ENCODE measurements around the gene GJB4. TPM values are rescaled to one million over a fixed set of nuclear protein-coding genes. Genes with fewer than 3 reads are reported as not detected.
A peak's percentile ranks its signal among the peaks of the same experiment; 100 is the strongest.

The GJB4 gene
- not detected for total RNA-seq
- not detected for polyA plus RNA-seq

DNA sequence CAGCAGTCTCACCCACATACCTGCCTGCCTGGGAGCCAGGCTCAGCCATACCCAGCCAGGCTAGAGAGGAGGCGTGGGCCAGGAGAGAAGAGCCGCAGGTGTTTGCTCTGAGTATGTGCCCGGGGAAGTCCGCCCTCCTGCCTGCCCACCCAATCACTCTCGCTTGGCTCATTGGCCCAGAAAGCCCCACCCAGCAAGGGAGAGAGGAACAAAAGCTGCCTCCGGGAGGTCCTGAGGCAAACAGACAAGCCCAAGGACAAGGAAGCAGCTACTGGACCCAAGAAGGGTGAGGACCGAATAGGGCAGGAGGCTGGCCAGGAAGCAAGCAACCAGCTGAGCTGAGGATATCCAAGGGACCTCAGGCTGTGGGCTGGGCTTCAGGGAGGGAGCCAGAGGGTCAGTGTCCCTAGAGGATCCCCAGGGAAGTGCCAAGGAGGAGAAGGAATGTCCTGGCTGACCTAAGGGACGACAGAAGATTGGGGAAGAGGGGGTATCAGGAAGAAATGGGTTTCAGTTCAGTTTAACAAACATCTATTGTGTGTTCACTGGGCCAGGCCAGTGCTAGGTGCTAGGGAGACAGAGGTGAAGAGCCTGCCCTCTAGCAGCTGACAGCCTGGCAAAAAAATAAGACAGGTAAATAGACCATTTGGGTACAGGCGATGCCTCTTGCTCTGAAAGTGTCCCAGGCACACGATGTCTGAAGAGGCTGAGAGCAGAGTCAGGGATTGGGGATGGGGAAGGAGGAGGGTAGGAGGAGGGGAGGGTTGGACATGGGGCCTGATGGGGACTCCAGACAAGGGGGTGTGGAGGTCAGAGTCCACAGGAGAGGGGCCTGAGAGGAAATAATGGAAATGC lies at the start of gene GJB4:
Gene GJB4, plus strand, starts transcription at position 238 of the 855 bp plus-strand sequence. CDS start 1,515 bp downstream, outside the sequence.
- no peaks in the 10 kb centered on the region for H3K27me3 ChIP-seq (ENCODE audit: control insufficient read depth, insufficient read depth, low read length)
- Mint-ChIP-seq H3K27ac (no peak within 1 kb of the TSS), H3K9me3 (no peaks in the 10 kb centered on the region), H3K36me3 (no peaks in the 10 kb centered on the region), H3K4me1 (no peaks in the 10 kb centered on the region), H3K27me3 (peaks cover 11% of the 10 kb centered on the region), H3K4me3 (no peak within 1 kb of the TSS)
- no peaks in the 10 kb centered on the region for H3K9me3 ChIP-seq (ENCODE audit: control insufficient read depth in 2 of 2, low read length in 2 of 2)
- ATAC-seq (ENCODE audit: low read depth in 2 of 2) (no peak), DNase-seq (no peak)
- no peaks in the 10 kb centered on the region for H3K36me3 ChIP-seq (ENCODE audit: control insufficient read depth, insufficient read depth, low read length)
- H3K4me3 ChIP-seq (ENCODE audit: low read depth, low read length), result no peak within 1 kb of the TSS
- H3K27ac ChIP-seq (ENCODE audit: insufficient read depth, low read length, poor library complexity, severe bottlenecking), result no peak within 1 kb of the TSS
- H3K4me1 ChIP-seq (ENCODE audit: control insufficient read depth, insufficient read depth, low read length, poor library complexity, severe bottlenecking), result no peaks in the 10 kb centered on the region

DNA sequence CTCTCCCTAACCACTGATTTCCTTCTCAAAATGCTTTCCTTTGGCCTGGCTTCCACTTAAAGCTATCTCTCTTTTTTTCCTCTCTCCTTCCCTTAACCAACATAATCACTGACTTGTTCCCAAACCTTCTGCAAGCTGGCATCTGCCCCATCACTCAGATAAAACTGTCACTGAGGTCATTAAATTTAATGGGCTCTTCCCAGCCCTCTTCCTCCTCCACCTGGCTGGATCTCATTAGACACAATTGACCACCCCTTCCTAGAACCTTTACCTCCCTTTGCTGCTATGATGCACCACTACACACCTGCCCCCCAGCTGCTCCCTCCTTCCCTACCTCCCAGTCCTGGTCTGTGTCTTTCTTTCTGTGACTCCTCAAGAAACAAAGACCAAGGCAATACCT lies 48.7 kb upstream of the GJB4 start:
- ATAC-seq (ENCODE audit: low read depth in 2 of 2) (no peak), DNase-seq (no peak)
- no peaks in the 10 kb centered on the region for H3K9me3 Mint-ChIP-seq
- H3K4me1 Mint-ChIP-seq, result peaks cover 0 to 4% (median 0%) of the 10 kb centered on the region in 4 donors
- H3K4me3 ChIP-seq (ENCODE audit: low read depth, low read length), result no peak overlapping the region
- H3K9me3 ChIP-seq (ENCODE audit: control insufficient read depth in 2 of 2, low read length in 2 of 2), result no peaks in the 10 kb centered on the region
- peak overlapping the region in 1 of 3 donors; percentile 10 for H3K27ac Mint-ChIP-seq
- H3K27ac ChIP-seq (ENCODE audit: insufficient read depth, low read length, poor library complexity, severe bottlenecking), result no peak overlapping the region
- peaks cover 6% of the 10 kb centered on the region for H3K27me3 Mint-ChIP-seq
- H3K36me3 Mint-ChIP-seq, result no peaks in the 10 kb centered on the region
- no peaks in the 10 kb centered on the region for H3K27me3 ChIP-seq (ENCODE audit: control insufficient read depth, insufficient read depth, low read length)
- H3K36me3 ChIP-seq (ENCODE audit: control insufficient read depth, insufficient read depth, low read length), result no peaks in the 10 kb centered on the region
- no peaks in the 10 kb centered on the region for H3K4me1 ChIP-seq (ENCODE audit: control insufficient read depth, insufficient read depth, low read length, poor library complexity, severe bottlenecking)
- no peak overlapping the region for H3K4me3 Mint-ChIP-seq

DNA sequence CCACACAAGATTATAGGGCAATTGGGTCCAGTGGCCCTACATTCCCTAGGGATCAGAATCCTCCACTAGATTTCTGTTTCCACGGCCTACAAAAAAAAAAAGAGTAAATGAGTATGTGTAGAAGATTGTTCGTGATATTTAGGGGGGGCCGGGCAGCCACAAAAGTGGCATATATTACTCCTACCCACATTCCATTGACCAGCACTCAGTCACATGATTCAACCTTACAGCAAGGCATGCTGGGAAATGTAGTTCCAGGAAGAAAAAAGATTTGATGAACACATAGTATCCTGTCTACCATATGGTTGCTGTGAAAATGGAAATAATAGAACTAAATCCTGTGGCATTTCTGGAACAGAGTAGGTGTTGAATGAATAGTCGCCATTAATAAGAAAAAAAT lies 48.1 kb upstream of the GJB4 start:
- Histone ChIP-seq H3K27ac (ENCODE audit: insufficient read depth, low read length, poor library complexity, severe bottlenecking) (no peak overlapping the region), H3K36me3 (ENCODE audit: control insufficient read depth, insufficient read depth, low read length) (no peaks in the 10 kb centered on the region), H3K27me3 (ENCODE audit: control insufficient read depth, insufficient read depth, low read length) (no peaks in the 10 kb centered on the region), H3K9me3 (ENCODE audit: control insufficient read depth in 2 of 2, low read length in 2 of 2) (no peaks in the 10 kb centered on the region), H3K4me3 (ENCODE audit: low read depth, low read length) (no peak overlapping the region), H3K4me1 (ENCODE audit: control insufficient read depth, insufficient read depth, low read length, poor library complexity, severe bottlenecking) (no peaks in the 10 kb centered on the region)
- H3K4me3 Mint-ChIP-seq, result no peak overlapping the region
- H3K36me3 Mint-ChIP-seq, result no peaks in the 10 kb centered on the region
- H3K27ac Mint-ChIP-seq, result no peak overlapping the region
- H3K27me3 Mint-ChIP-seq, result peaks cover 6% of the 10 kb centered on the region
- no peak for DNase-seq
- no peak for ATAC-seq (ENCODE audit: low read depth in 2 of 2)
- peaks cover 0 to 4% (median 0%) of the 10 kb centered on the region in 4 donors for H3K4me1 Mint-ChIP-seq
- no peaks in the 10 kb centered on the region for H3K9me3 Mint-ChIP-seq

DNA sequence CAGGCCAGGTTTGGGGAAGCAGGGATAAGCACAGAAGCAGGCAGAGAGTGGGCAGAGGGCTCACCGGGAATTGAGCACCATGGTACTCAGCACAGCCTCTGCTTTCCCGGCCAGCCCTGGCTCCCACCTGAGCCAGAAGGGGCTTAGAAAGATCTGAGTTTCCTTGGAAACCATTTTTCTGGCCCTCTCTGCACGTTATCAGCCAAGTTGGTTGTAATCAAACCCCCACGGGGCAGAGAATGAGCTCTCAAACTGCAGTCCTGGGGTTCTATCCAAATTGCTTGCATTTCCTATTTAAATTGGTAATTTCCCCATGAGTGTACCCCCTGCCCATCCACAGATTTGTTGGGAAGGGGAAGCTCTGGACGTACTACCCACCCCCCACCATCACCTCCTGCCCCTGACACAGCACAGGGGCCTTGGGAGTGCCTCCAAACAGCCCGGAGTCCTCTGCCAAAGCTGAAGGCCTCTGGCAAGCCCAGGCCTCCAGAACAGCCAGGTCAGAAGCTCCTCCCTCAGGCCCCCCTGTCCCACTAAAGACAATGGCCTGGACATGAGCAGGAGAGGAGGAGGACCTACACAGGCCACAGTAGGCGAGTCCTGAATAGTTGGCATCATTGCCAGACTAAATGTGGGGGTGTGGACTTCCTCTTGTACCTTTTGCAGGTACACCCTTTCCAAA lies 47.4 kb upstream of the GJB4 start:
- ATAC-seq (ENCODE audit: low read depth in 2 of 2) (no peak), DNase-seq (no peak)
- Mint-ChIP-seq H3K4me3 (no peak overlapping the region), H3K27ac (no peak overlapping the region), H3K4me1 (peaks cover 0 to 4% (median 0%) of the 10 kb centered on the region in 4 donors), H3K9me3 (no peaks in the 10 kb centered on the region), H3K36me3 (no peaks in the 10 kb centered on the region), H3K27me3 (peaks cover 6% of the 10 kb centered on the region)
- Histone ChIP-seq H3K4me3 (ENCODE audit: low read depth, low read length) (no peak overlapping the region), H3K9me3 (ENCODE audit: control insufficient read depth in 2 of 2, low read length in 2 of 2) (no peaks in the 10 kb centered on the region), H3K36me3 (ENCODE audit: control insufficient read depth, insufficient read depth, low read length) (no peaks in the 10 kb centered on the region), H3K27ac (ENCODE audit: insufficient read depth, low read length, poor library complexity, severe bottlenecking) (no peak overlapping the region), H3K4me1 (ENCODE audit: control insufficient read depth, insufficient read depth, low read length, poor library complexity, severe bottlenecking) (no peaks in the 10 kb centered on the region), H3K27me3 (ENCODE audit: control insufficient read depth, insufficient read depth, low read length) (no peaks in the 10 kb centered on the region)

DNA sequence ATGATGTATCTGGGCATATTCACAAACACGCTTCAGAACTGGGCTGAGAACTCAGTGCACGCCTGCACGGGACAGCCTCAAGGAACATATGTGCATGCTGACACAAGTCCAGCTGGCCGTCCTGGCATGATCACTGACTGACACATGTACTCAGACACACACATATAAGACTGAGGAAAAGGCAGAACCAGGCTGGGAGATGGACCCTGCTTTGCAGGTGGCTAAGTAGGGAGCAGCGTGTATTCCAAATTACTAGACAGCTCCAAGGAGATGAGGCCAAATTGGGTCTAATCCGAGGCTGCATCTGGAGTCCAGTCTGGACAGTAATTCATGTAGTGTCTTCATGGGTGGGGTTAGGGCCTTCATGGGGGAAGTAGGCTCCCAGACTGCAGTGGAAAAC lies 46.1 kb upstream of the GJB4 start:
- no peak overlapping the region for H3K4me3 ChIP-seq (ENCODE audit: low read depth, low read length)
- H3K9me3 ChIP-seq (ENCODE audit: control insufficient read depth in 2 of 2, low read length in 2 of 2), result no peaks in the 10 kb centered on the region
- peaks cover 0 to 4% (median 0%) of the 10 kb centered on the region in 4 donors for H3K4me1 Mint-ChIP-seq
- no peak for DNase-seq
- peaks cover 6% of the 10 kb centered on the region for H3K27me3 Mint-ChIP-seq
- H3K27me3 ChIP-seq (ENCODE audit: control insufficient read depth, insufficient read depth, low read length), result no peaks in the 10 kb centered on the region
- no peak for ATAC-seq (ENCODE audit: low read depth in 2 of 2)
- H3K27ac ChIP-seq (ENCODE audit: insufficient read depth, low read length, poor library complexity, severe bottlenecking), result no peak overlapping the region
- no peaks in the 10 kb centered on the region for H3K4me1 ChIP-seq (ENCODE audit: control insufficient read depth, insufficient read depth, low read length, poor library complexity, severe bottlenecking)
- H3K36me3 ChIP-seq (ENCODE audit: control insufficient read depth, insufficient read depth, low read length), result no peaks in the 10 kb centered on the region
- H3K27ac Mint-ChIP-seq, result no peak overlapping the region
- no peak overlapping the region for H3K4me3 Mint-ChIP-seq
- peaks cover 0 to 4% (median 0%) of the 10 kb centered on the region in 7 donors for H3K9me3 Mint-ChIP-seq
- H3K36me3 Mint-ChIP-seq, result no peaks in the 10 kb centered on the region

DNA sequence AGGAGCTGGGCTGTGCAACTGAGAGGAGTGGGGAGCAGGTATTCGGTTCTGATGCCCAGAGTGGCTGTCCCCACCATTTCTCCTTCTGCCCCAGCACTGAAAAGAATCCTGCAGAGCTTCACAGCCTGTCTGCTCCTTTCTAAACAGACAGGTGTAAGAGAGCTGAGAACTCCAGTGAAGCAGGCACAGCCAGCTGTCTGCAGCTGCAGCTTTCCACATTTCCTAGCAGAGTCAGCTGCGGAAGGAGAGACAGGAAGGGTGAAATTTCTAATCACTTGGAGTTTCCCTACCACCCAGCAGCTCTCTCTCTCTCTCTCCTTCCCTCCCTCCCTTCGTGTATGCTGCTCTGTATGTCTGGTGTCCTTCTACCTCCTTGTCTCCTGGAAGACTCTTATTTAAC lies 45.2 kb upstream of the GJB4 start:
- no peak for DNase-seq
- no peak overlapping the region for H3K4me3 Mint-ChIP-seq
- Histone ChIP-seq H3K27me3 (ENCODE audit: control insufficient read depth, insufficient read depth, low read length) (no peaks in the 10 kb centered on the region), H3K4me1 (ENCODE audit: control insufficient read depth, insufficient read depth, low read length, poor library complexity, severe bottlenecking) (no peaks in the 10 kb centered on the region), H3K27ac (ENCODE audit: insufficient read depth, low read length, poor library complexity, severe bottlenecking) (no peak overlapping the region), H3K4me3 (ENCODE audit: low read depth, low read length) (no peak overlapping the region), H3K9me3 (ENCODE audit: control insufficient read depth in 2 of 2, low read length in 2 of 2) (no peaks in the 10 kb centered on the region), H3K36me3 (ENCODE audit: control insufficient read depth, insufficient read depth, low read length) (no peaks in the 10 kb centered on the region)
- H3K27ac Mint-ChIP-seq, result no peak overlapping the region
- H3K27me3 Mint-ChIP-seq, result peaks cover 4% of the 10 kb centered on the region
- ATAC-seq (ENCODE audit: low read depth in 2 of 2), result no peak
- H3K9me3 Mint-ChIP-seq, result peaks cover 0 to 4% (median 0%) of the 10 kb centered on the region in 7 donors
- no peaks in the 10 kb centered on the region for H3K36me3 Mint-ChIP-seq
- H3K4me1 Mint-ChIP-seq, result peaks cover 0 to 3% (median 0%) of the 10 kb centered on the region in 4 donors

DNA sequence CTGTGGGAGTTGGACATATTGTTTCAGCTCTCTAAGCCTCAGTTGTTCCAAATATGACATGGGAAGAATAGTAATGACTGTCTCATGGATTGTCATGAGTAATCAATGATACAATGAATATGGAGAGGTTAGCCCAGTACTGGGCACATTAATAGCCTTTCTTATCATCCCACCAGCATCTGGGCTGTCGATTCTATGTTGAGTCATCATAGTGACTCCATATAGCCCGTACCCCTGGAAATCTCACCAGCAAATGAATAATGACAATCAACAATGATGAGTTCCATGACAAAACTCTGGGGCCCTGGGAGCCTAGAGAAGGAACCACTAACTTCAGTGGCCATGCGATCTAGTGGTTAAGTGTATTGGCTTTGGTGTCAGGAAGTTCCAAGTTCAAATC lies 44.4 kb upstream of the GJB4 start:
- Mint-ChIP-seq H3K36me3 (no peaks in the 10 kb centered on the region), H3K27me3 (peaks cover 7% of the 10 kb centered on the region), H3K9me3 (peaks cover 0 to 4% (median 0%) of the 10 kb centered on the region in 7 donors), H3K4me3 (no peak overlapping the region), H3K27ac (no peak overlapping the region), H3K4me1 (no peaks in the 10 kb centered on the region)
- ATAC-seq (ENCODE audit: low read depth in 2 of 2), result no peak
- H3K4me1 ChIP-seq (ENCODE audit: control insufficient read depth, insufficient read depth, low read length, poor library complexity, severe bottlenecking), result no peaks in the 10 kb centered on the region
- no peaks in the 10 kb centered on the region for H3K9me3 ChIP-seq (ENCODE audit: control insufficient read depth in 2 of 2, low read length in 2 of 2)
- no peak overlapping the region for H3K27ac ChIP-seq (ENCODE audit: insufficient read depth, low read length, poor library complexity, severe bottlenecking)
- no peaks in the 10 kb centered on the region for H3K27me3 ChIP-seq (ENCODE audit: control insufficient read depth, insufficient read depth, low read length)
- no peak for DNase-seq
- no peaks in the 10 kb centered on the region for H3K36me3 ChIP-seq (ENCODE audit: control insufficient read depth, insufficient read depth, low read length)
- H3K4me3 ChIP-seq (ENCODE audit: low read depth, low read length), result no peak overlapping the region

Data from CD4-positive, CD25-positive, alpha-beta regulatory T cell (primary cell).